GM19193 (cell line): Measurements from ENCODE around the gene MBNL3.

Experiments used
- POLR2A ChIP-seq: IDR thresholded peaks from 4 replicates; pipeline ENCODE4 v1.6.1; 2011; ENCODE audit not compliant: insufficient read depth, insufficient read length; ENCODE audit errors: extremely low read depth

MBNL3 gene

GRCh38 chrX:132409780-132410556, 78.9 kb downstream of the MBNL3 start:
- TF ChIP-seq POLR2A, result no peak

DNA sequence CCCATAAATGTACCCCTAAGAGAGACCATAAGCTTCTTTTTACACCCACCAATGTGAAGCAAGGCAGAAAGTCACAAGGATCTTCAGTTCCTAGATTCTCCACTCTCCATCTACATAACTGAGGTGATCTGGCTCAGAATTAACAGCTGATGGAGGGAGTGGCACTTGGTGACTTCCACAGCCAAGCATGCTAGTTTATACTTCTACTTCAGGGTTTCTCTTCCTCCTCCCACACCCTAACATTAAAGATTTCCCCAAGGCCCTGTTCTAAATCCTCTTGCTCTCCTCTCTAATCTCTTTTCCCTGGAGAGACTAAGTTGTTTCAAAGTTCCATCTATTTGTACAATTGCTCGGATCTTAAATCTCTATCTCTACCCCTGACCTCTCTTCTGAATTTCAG, 81.1 kb downstream of the MBNL3 start:
- TF ChIP-seq POLR2A, result no peak

DNA sequence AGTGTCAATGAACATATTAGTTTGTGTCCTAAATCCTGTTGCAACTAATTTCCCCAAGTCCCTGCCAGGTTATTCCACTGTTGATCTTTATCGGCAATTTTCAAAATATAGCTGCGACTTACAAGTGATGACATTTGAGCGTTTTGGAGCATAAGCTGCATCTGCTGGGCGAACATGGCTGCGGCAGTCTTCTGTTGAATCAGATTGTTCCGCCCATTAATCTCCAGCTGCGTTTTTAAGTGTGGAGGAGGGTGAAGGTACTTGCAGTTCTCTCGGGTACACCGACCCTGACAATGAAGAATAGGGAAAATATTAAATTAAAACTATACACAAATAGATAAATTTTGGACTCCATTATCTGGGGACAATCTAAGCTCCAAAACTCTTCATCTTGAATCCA, 82.7 kb downstream of the MBNL3 start:
- TF ChIP-seq POLR2A, result no peak

DNA sequence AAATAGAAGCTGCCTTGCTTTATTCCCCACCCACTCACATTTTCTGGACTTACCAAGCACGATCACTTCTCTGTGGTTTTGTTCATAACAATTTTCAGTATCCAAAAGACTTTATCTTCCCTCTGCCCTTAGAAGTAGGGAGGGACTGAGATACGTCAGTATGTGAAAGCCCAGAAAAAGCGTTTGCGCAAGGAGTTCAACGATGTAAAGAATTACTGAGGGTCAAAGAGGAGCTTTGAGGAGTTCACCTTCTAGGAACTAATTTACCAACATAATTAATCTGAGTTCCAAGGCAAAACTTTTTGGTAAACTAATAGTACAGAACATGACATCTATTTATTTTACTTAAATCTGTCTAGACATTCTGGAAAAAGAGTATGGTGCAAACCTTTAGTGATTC, 84.6 kb downstream of the MBNL3 start:
- no peak for TF ChIP-seq POLR2A

DNA sequence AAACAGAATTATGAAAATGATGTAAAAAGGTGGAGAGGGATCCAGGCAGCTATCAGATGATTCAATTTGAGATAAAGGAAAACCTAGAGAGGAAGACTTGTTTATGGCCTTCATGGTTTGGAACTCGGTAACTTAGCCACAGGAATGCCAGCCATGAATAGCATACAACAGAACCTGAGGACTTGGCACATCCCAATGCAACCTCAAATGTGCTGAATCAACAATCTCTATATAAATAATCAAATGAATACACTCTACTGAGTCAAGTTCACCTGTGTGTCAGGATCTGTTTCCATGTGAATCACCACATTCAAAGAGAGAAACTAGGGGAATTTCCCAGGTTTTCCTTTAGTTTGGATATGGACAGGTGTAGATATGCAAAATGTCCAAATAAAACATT, 86.9 kb downstream of the MBNL3 start:
- no peak for TF ChIP-seq POLR2A

GRCh38 chrX:132400706-132401105, 88.1 kb downstream of the MBNL3 start:
- no peak for TF ChIP-seq POLR2A

- TF ChIP-seq POLR2A, result no peak
These were observed 93.2 kb downstream of the MBNL3 start for GRCh38 chrX:132395645-132396044.

GRCh38 chrX:132395026-132395425, 93.8 kb downstream of the MBNL3 start:
- no peak for TF ChIP-seq POLR2A

GRCh38 chrX:132394591-132394990, 94.2 kb downstream of the MBNL3 start:
- no peak for TF ChIP-seq POLR2A

- TF ChIP-seq POLR2A, result no peak
These were observed 94.8 kb downstream of the MBNL3 start for GRCh38 chrX:132393992-132394391.

- TF ChIP-seq POLR2A, result no peak
These were observed 95.4 kb downstream of the MBNL3 start for GRCh38 chrX:132393485-132393884.

- no peak for TF ChIP-seq POLR2A
These were observed 95.8 kb downstream of the MBNL3 start for GRCh38 chrX:132393085-132393484.

- no peak for TF ChIP-seq POLR2A
These were observed 98.0 kb downstream of the MBNL3 start for GRCh38 chrX:132390792-132391191.

DNA sequence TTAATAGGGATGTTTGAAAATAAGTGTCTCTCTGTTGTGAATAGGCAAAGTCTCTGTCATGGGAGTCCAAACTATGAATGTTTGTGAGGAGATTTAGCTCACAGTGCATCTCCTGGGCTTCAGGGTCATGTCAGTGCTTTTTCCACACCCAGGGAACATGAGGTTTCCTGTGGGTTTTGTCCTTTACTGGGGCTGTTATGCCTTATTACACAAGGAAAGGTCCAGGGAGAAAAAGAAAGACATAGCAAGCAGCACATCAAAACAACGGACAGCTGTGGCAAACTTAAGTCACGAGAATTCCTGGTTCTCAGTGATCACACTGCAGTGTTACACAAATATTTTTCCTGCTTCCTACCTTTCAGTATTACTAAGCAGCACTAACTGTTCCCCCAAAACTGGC, 99.4 kb downstream of the MBNL3 start:
- no peak for TF ChIP-seq POLR2A

- no peak for TF ChIP-seq POLR2A
These were observed 100.5 kb downstream of the MBNL3 start for GRCh38 chrX:132388371-132388770.

DNA sequence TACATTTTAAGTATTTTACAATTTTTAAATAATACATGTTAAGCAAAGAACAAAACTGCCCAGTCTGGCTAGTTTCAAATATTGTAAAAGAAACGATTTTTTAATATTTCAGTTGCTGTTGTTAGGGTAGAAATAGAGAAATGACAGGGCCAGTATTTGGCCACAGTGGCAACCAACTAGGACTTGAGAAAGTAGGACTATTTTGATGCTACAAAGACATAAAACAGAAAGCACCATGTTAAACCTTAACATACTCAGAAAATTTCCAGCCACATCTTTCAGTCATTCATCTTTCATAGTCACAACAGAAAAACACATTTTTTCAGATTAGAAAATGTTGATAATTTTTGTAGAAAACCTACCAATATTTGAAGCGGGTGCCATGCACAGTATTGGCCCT, 104.5 kb downstream of the MBNL3 start:
- TF ChIP-seq POLR2A, result no peak

DNA sequence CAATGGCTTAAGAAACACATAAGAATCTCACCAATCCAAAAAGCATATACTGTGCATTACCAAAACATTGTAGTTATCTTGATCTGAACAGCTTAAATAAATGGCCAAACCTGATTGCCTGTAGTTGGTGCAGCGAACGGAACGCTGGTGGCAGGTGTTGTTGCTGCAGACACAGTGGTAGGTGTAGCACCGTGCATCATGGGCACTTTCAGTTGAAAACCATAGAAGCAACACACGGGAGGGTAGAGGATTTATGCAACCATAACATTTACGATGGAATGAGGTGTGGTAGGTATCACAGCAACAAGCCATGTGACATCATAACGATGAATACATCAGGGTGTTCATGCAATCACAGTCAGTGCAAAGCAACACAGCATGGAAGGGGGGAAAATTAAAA, 106.8 kb downstream of the MBNL3 start:
- TF ChIP-seq POLR2A, result no peak
